ENCODE measurements around the gene UBR4.

- TF ChIP-seq NANOG (IDR thresholded peaks at IDR 0.05; ENCODE audit: borderline replicate concordance) (no peak), EZH2phosphoT487 (IDR thresholded peaks at IDR 0.05; ENCODE audit: unreplicated experiment) (no peak)
Measured at GRCh38 chr1:19257178-19257914, 47.3 kb upstream of the UBR4 start.

All from GM23338 (cell line).